H9 (cell line): ENCODE data around the gene XRRA1. TPM values are rescaled to one million over a fixed set of nuclear protein-coding genes. Genes with fewer than 3 reads are reported as not detected.

Source experiments
- DNase-seq: peaks from one replicate; pipeline ENCODE4 v3.0.0-alpha.2; 2017
- H2AFZ ChIP-seq: one replicate; pipeline ENCODE4 v1.6.1; 2013; ENCODE audit warnings: mild to moderate bottlenecking, low read length, control low read depth, moderate library complexity
- H2AK5ac ChIP-seq: 2 replicates; pipeline ENCODE4 v1.6.1; 2013; ENCODE audit warnings: low read length, control low read depth, mixed read lengths; ENCODE audit not compliant: insufficient read length
- H2BK120ac ChIP-seq: one replicate; pipeline ENCODE4 v1.6.1; 2013; ENCODE audit warnings: low read depth, mild to moderate bottlenecking, low read length, control low read depth, inconsistent platforms; ENCODE audit not compliant: poor library complexity, severe bottlenecking
- H2BK12ac ChIP-seq: 2 replicates; pipeline ENCODE4 v1.6.1; 2013; ENCODE audit warnings: low read length, control low read depth, mixed read lengths, low read depth; ENCODE audit not compliant: insufficient read length
- H2BK15ac ChIP-seq: 2 replicates; pipeline ENCODE4 v1.6.1; 2013; ENCODE audit warnings: low read depth, low read length, control low read depth
- H2BK20ac ChIP-seq: one replicate; pipeline ENCODE4 v1.6.1; 2013; ENCODE audit warnings: low read depth, mild to moderate bottlenecking, low read length, control low read depth, inconsistent platforms; ENCODE audit not compliant: poor library complexity, severe bottlenecking
- H2BK5ac ChIP-seq: 2 replicates; pipeline ENCODE4 v1.6.1; 2013; ENCODE audit warnings: low read length, control low read depth, mixed read lengths; ENCODE audit not compliant: insufficient read length
- H3K14ac ChIP-seq: 2 replicates; pipeline ENCODE4 v1.6.1; 2013; ENCODE audit warnings: low read length, control low read depth; ENCODE audit not compliant: insufficient read depth
- H3K18ac ChIP-seq: 2 replicates; pipeline ENCODE4 v1.6.1; 2013; ENCODE audit warnings: low read depth, mild to moderate bottlenecking, mixed read lengths, low read length, control low read depth; ENCODE audit not compliant: insufficient read length
- H3K23ac ChIP-seq: 2 replicates; pipeline ENCODE4 v1.6.1; 2013; ENCODE audit warnings: low read length, control low read depth, mixed read lengths, low read depth; ENCODE audit not compliant: insufficient read length
- H3K23me2 ChIP-seq: 2 replicates; pipeline ENCODE4 v1.6.1; 2013; ENCODE audit warnings: low read depth, mild to moderate bottlenecking, mixed read lengths, low read length, control low read depth; ENCODE audit not compliant: insufficient read length, poor library complexity, severe bottlenecking
- H3K27ac ChIP-seq: 2 replicates; pipeline ENCODE4 v1.5.1; 2013; ENCODE audit warnings: low read length, control low read depth, mixed read lengths, low read depth; ENCODE audit not compliant: insufficient read length
- H3K27me3 ChIP-seq: 2 replicates; pipeline ENCODE4 v1.6.1; 2013; ENCODE audit warnings: low read length, control low read depth, inconsistent platforms; ENCODE audit not compliant: insufficient read depth
- H3K4ac ChIP-seq: 2 replicates; pipeline ENCODE4 v1.6.1; 2013; ENCODE audit warnings: low read depth, mild to moderate bottlenecking, control low read depth, inconsistent platforms, low read length, moderate library complexity
- H3K4me1 ChIP-seq: 2 replicates; pipeline ENCODE4 v1.6.1; 2013; ENCODE audit warnings: low read length, control low read depth, inconsistent platforms; ENCODE audit not compliant: insufficient read depth
- H3K4me2 ChIP-seq: 2 replicates; pipeline ENCODE4 v1.6.1; 2013; ENCODE audit warnings: low read length, control low read depth, mixed read lengths; ENCODE audit not compliant: insufficient read length, insufficient read depth
- H3K56ac ChIP-seq: 2 replicates; pipeline ENCODE4 v1.6.1; 2013; ENCODE audit warnings: low read depth, mild to moderate bottlenecking, mixed read lengths, low read length, control low read depth; ENCODE audit not compliant: insufficient read length
- H3K79me1 ChIP-seq: 2 replicates; pipeline ENCODE4 v1.6.1; 2013; ENCODE audit warnings: low read depth, mild to moderate bottlenecking, moderate library complexity, low read length, control low read depth, inconsistent platforms; ENCODE audit not compliant: insufficient read depth, poor library complexity, severe bottlenecking
- H3K79me2 ChIP-seq: 2 replicates; pipeline ENCODE4 v1.6.1; 2013; ENCODE audit warnings: low read length, control low read depth, inconsistent platforms; ENCODE audit not compliant: insufficient read depth
- H3K9ac ChIP-seq: 2 replicates; pipeline ENCODE4 v1.6.1; 2013; ENCODE audit warnings: low read length, control low read depth, mixed read lengths; ENCODE audit not compliant: insufficient read length; ENCODE audit errors: extremely low read depth
- H3K9me3 ChIP-seq: one replicate; pipeline ENCODE4 v1.6.1; 2013; ENCODE audit warnings: low read depth, low read length, inconsistent platforms; ENCODE audit not compliant: control insufficient read depth
- H3T11ph ChIP-seq: one replicate; pipeline ENCODE4 v1.6.1; 2013; ENCODE audit warnings: mild to moderate bottlenecking, low read length, control low read depth, inconsistent platforms
- H4K20me1 ChIP-seq: one replicate; pipeline ENCODE4 v1.6.1; 2013; ENCODE audit not compliant: control insufficient read depth, insufficient read length, insufficient read depth
- H4K5ac ChIP-seq: 2 replicates; pipeline ENCODE4 v1.6.1; 2013; ENCODE audit warnings: low read depth, mild to moderate bottlenecking, mixed read lengths, low read length, control low read depth; ENCODE audit not compliant: insufficient read length
- H4K8ac ChIP-seq: replicated peaks from 2 replicates; pipeline ENCODE4 v1.6.1; 2013; ENCODE audit warnings: low read length, control low read depth, mixed read lengths, low read depth; ENCODE audit not compliant: insufficient read length
- H4K91ac ChIP-seq: 2 replicates; pipeline ENCODE4 v1.6.1; 2013; ENCODE audit warnings: low read depth, mild to moderate bottlenecking, moderate library complexity, mixed read lengths, low read length, control low read depth; ENCODE audit not compliant: insufficient read length
- H3K27ac Mint-ChIP-seq, 3 experiments: 2 replicates in 2 of 3; 3 replicates in 1 of 3; pipeline ENCODE4 v1.8.0; 2020 to 2021; ENCODE audit warnings: mixed read lengths in 3 of 3, mild to moderate bottlenecking in 1 of 3, moderate library complexity in 1 of 3
- H3K27me3 Mint-ChIP-seq: 2 replicates; pipeline ENCODE4 v1.8.0; 2021; ENCODE audit warnings: low read depth, mild to moderate bottlenecking, moderate library complexity, mixed read lengths
- H3K36me3 Mint-ChIP-seq, 3 experiments: 2 replicates in 2 of 3; 3 replicates in 1 of 3; pipeline ENCODE4 v1.8.0; 2020 to 2021; ENCODE audit warnings: low read depth in 3 of 3, mixed read lengths in 3 of 3; ENCODE audit not compliant: insufficient read depth in 1 of 3
- H3K4me1 Mint-ChIP-seq, 2 experiments: 2 replicates each; pipeline ENCODE4 v1.8.0; 2020; ENCODE audit warnings: mixed read lengths in 2 of 2
- H3K4me3 Mint-ChIP-seq, 2 experiments: 2 replicates in 1 of 2; 3 replicates in 1 of 2; pipeline ENCODE4 v1.8.0; 2020 to 2021; ENCODE audit warnings: mild to moderate bottlenecking in 2 of 2, mixed read lengths in 2 of 2, moderate library complexity in 1 of 2
- H3K9me3 Mint-ChIP-seq, 2 experiments: 2 replicates in 1 of 2; 3 replicates in 1 of 2; pipeline ENCODE4 v1.8.0; 2020; ENCODE audit warnings: mild to moderate bottlenecking in 2 of 2, mixed read lengths in 2 of 2, moderate library complexity in 1 of 2
- WGBS: extraction: QIAGEN DNeasy Blood & Tissue Kit; methylation state at CpG from one replicate; pipeline ENCODE4 v1.1.7; 2013; ENCODE audit warnings: missing lambda C conversion rate, low lambda C conversion rate, mixed read lengths; ENCODE audit not compliant: insufficient read length; ENCODE audit errors: extremely low coverage; 5-methylcytosine and 5-hydroxymethylcytosine counted together
- total RNA-seq: library from RNA; stranded (reverse); gene quantifications from 2 replicates; pipeline ENCODE4 v1.2.1, GENCODE V29; 2021
- TF ChIP-seq, protein P1 (sequence below): fragments of 200-600 bp; sonication (generic); conservative IDR thresholded peaks from 3 replicates; pipeline ENCODE4 v1.8.0; 2021; ENCODE audit warnings: antibody characterized with exemption, mild to moderate bottlenecking

The XRRA1 gene
- total RNA-seq, 1 experiment from 2014 or later, result 4.5 TPM

DNA sequence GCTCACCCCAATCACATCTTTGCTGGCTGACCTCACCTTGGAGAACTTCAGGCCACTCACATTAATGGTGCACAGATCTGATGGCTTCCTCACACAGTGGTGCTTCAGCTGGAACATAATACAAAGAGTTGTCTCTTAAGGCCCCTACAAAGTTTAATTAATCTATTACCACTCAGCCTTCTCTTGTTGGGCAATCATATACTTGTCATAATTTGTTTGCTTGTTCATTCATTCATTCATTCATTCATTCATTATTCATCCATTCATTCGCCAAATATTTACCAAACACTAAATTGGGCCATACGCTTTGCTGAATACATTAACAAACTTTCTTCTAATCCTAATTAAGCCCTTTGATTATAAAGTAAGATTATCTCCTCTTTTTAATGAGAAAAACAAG lies 15.1 kb downstream of the XRRA1 start:
- H3T11ph ChIP-seq, result no peak overlapping the region
- no peak overlapping the region for H2BK120ac ChIP-seq
- no peak overlapping the region for H3K14ac ChIP-seq
- no peaks in the 10 kb centered on the region for H3K23me2 ChIP-seq
- H3K79me1 ChIP-seq, result no peaks in the 10 kb centered on the region
- TF ChIP-seq, protein P1, sequence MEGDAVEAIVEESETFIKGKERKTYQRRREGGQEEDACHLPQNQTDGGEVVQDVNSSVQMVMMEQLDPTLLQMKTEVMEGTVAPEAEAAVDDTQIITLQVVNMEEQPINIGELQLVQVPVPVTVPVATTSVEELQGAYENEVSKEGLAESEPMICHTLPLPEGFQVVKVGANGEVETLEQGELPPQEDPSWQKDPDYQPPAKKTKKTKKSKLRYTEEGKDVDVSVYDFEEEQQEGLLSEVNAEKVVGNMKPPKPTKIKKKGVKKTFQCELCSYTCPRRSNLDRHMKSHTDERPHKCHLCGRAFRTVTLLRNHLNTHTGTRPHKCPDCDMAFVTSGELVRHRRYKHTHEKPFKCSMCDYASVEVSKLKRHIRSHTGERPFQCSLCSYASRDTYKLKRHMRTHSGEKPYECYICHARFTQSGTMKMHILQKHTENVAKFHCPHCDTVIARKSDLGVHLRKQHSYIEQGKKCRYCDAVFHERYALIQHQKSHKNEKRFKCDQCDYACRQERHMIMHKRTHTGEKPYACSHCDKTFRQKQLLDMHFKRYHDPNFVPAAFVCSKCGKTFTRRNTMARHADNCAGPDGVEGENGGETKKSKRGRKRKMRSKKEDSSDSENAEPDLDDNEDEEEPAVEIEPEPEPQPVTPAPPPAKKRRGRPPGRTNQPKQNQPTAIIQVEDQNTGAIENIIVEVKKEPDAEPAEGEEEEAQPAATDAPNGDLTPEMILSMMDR, result no peak
- no peak overlapping the region for H3K9ac ChIP-seq
- H2BK12ac ChIP-seq, result no peak overlapping the region
- Mint-ChIP-seq H3K36me3 (peaks cover 0 to 19% (median 0%) of the 10 kb centered on the region in 3 experiments; a peak in 5 of 7 replicates), H3K27ac (no peak overlapping the region), H3K4me1 (no peaks in the 10 kb centered on the region), H3K4me3 (no peak overlapping the region), H3K9me3 (no peaks in the 10 kb centered on the region), H3K27me3 (no peaks in the 10 kb centered on the region; the same call in 1 of the 2 replicates)
- H4K5ac ChIP-seq, result no peak overlapping the region
- no peaks in the 10 kb centered on the region for H3K4me1 ChIP-seq
- H3K56ac ChIP-seq, result no peak overlapping the region
- no peak overlapping the region for H2BK5ac ChIP-seq
- H2AFZ ChIP-seq, result no peak overlapping the region
- H2BK15ac ChIP-seq, result no peak overlapping the region
- H3K9me3 ChIP-seq, result no peaks in the 10 kb centered on the region
- no peak overlapping the region for H3K4ac ChIP-seq
- whole genome bisulfite sequencing, result 100% methylated on average over 2 of the region's 2 CpGs
- H3K27ac ChIP-seq, result no peak overlapping the region
- no peaks in the 10 kb centered on the region for H3K79me2 ChIP-seq
- no peaks in the 10 kb centered on the region for H4K20me1 ChIP-seq
- H4K8ac ChIP-seq, result no peak overlapping the region
- H2AK5ac ChIP-seq, result no peak overlapping the region
- H3K27me3 ChIP-seq, result no peaks in the 10 kb centered on the region
- no peak for DNase-seq
- H3K4me2 ChIP-seq, result no peak overlapping the region
- H3K18ac ChIP-seq, result no peak overlapping the region
- no peak overlapping the region for H2BK20ac ChIP-seq
- H3K23ac ChIP-seq, result no peak overlapping the region
- no peak overlapping the region for H4K91ac ChIP-seq
